Duodenal mucosa (tissue), 2 donors: ENCODE measurements around the gene MAP3K2.

Experiments
- H3K27ac ChIP-seq: one replicate; pipeline ENCODE4 v1.7.0; 2013; ENCODE audit warnings: low read depth, low read length
- H3K27me3 ChIP-seq, 2 donors: one replicate each; pipeline ENCODE4 v1.7.0; 2013; ENCODE audit warnings: low read length in 2 of 2, control low read depth in 1 of 2; ENCODE audit not compliant: insufficient read depth in 2 of 2, control insufficient read depth in 1 of 2
- H3K36me3 ChIP-seq, 2 donors: one replicate each; pipeline ENCODE4 v1.7.0; 2013; ENCODE audit warnings: low read length in 2 of 2, control low read depth in 1 of 2; ENCODE audit not compliant: insufficient read depth in 2 of 2, control insufficient read depth in 1 of 2
- H3K4me1 ChIP-seq, 2 donors: one replicate each; pipeline ENCODE4 v1.7.0; 2013; ENCODE audit warnings: low read length in 2 of 2, control low read depth in 1 of 2; ENCODE audit not compliant: insufficient read depth in 2 of 2, control insufficient read depth in 1 of 2
- H3K4me3 ChIP-seq, 2 donors: one replicate each; pipeline ENCODE4 v1.7.0; 2013; ENCODE audit warnings: low read length in 2 of 2, low read depth in 1 of 2
- H3K9ac ChIP-seq, 2 donors: one replicate each; pipeline ENCODE4 v1.7.0; 2013; ENCODE audit warnings: low read length in 2 of 2, low read depth in 1 of 2
- H3K9me3 ChIP-seq, 2 donors: one replicate each; pipeline ENCODE4 v1.7.0; 2013; ENCODE audit warnings: low read length in 2 of 2, control low read depth in 1 of 2; ENCODE audit not compliant: control insufficient read depth in 1 of 2

MAP3K2 gene

GRCh38 chr2:127351603-127352002, 36.2 kb downstream of the MAP3K2 start:
- no peak overlapping the region for H3K27ac ChIP-seq

GRCh38 chr2:127348426-127349000, 39.3 kb downstream of the MAP3K2 start:
- Histone ChIP-seq H3K36me3 (no peaks in the 10 kb centered on the region), H3K9ac (no peak overlapping the region), H3K4me1 (no peaks in the 10 kb centered on the region), H3K9me3 (no peaks in the 10 kb centered on the region), H3K4me3 (no peak overlapping the region), H3K27ac (no peak overlapping the region), H3K27me3 (no peaks in the 10 kb centered on the region)

More at GRCh38 chr2:127351603-127352002, 36.2 kb downstream of the MAP3K2 start:
- no peaks in the 10 kb centered on the region for H3K36me3 ChIP-seq
- no peak overlapping the region for H3K9ac ChIP-seq
- H3K4me3 ChIP-seq = no peak overlapping the region
- H3K27me3 ChIP-seq = no peaks in the 10 kb centered on the region
- H3K4me1 ChIP-seq = no peaks in the 10 kb centered on the region
- no peaks in the 10 kb centered on the region for H3K9me3 ChIP-seq

GRCh38 chr2:127347734-127348392, 39.9 kb downstream of the MAP3K2 start:
- no peaks in the 10 kb centered on the region for H3K9me3 ChIP-seq
- no peaks in the 10 kb centered on the region for H3K4me1 ChIP-seq
- H3K4me3 ChIP-seq = no peak overlapping the region
- H3K27me3 ChIP-seq = no peaks in the 10 kb centered on the region
- H3K36me3 ChIP-seq = peaks cover 0 to 3% of the 10 kb centered on the region in 2 donors
- H3K9ac ChIP-seq = no peak overlapping the region
- H3K27ac ChIP-seq = no peak overlapping the region

- H3K4me1 ChIP-seq = no peaks in the 10 kb centered on the region
- no peak overlapping the region for H3K9ac ChIP-seq
- H3K27ac ChIP-seq = no peak overlapping the region
- no peak overlapping the region for H3K4me3 ChIP-seq
- no peaks in the 10 kb centered on the region for H3K9me3 ChIP-seq
- no peaks in the 10 kb centered on the region for H3K27me3 ChIP-seq
- H3K36me3 ChIP-seq = peaks cover 8 to 9% of the 10 kb centered on the region in 2 donors
Observed at GRCh38 chr2:127347015-127347414, 40.8 kb downstream of the MAP3K2 start.

- no peaks in the 10 kb centered on the region for H3K4me1 ChIP-seq
- H3K27me3 ChIP-seq = no peaks in the 10 kb centered on the region
- no peaks in the 10 kb centered on the region for H3K9me3 ChIP-seq
- no peak overlapping the region for H3K27ac ChIP-seq
- H3K36me3 ChIP-seq = peaks cover 12 to 18% of the 10 kb centered on the region in 2 donors
- no peak overlapping the region for H3K4me3 ChIP-seq
- H3K9ac ChIP-seq = no peak overlapping the region
Observed at GRCh38 chr2:127343277-127343676, 44.5 kb downstream of the MAP3K2 start.

- H3K9ac ChIP-seq = no peak overlapping the region
- no peaks in the 10 kb centered on the region for H3K4me1 ChIP-seq
- no peaks in the 10 kb centered on the region for H3K9me3 ChIP-seq
- H3K27me3 ChIP-seq = no peaks in the 10 kb centered on the region
- H3K27ac ChIP-seq = no peak overlapping the region
- H3K4me3 ChIP-seq = no peak overlapping the region
- H3K36me3 ChIP-seq = peaks cover 15 to 28% of the 10 kb centered on the region in 2 donors
Observed at GRCh38 chr2:127342101-127342500, 45.7 kb downstream of the MAP3K2 start.

GRCh38 chr2:127332335-127332734, 55.4 kb downstream of the MAP3K2 start:
- no peaks in the 10 kb centered on the region for H3K9me3 ChIP-seq

GRCh38 chr2:127330753-127331152, 57.0 kb downstream of the MAP3K2 start:
- Histone ChIP-seq H3K4me1 (no peaks in the 10 kb centered on the region), H3K36me3 (peaks cover 0 to 31% of the 10 kb centered on the region in 2 donors), H3K4me3 (no peak overlapping the region), H3K27me3 (no peaks in the 10 kb centered on the region), H3K27ac (no peak overlapping the region), H3K9me3 (no peaks in the 10 kb centered on the region), H3K9ac (no peak overlapping the region)

More at GRCh38 chr2:127332335-127332734, 55.4 kb downstream of the MAP3K2 start:
- Histone ChIP-seq H3K4me1 (no peaks in the 10 kb centered on the region), H3K4me3 (no peak overlapping the region), H3K27ac (no peak overlapping the region), H3K9ac (no peak overlapping the region), H3K27me3 (no peaks in the 10 kb centered on the region), H3K36me3 (peaks cover 0 to 36% of the 10 kb centered on the region in 2 donors)

- no peak overlapping the region for H3K27ac ChIP-seq
- H3K4me1 ChIP-seq = no peaks in the 10 kb centered on the region
- H3K36me3 ChIP-seq = peaks cover 11 to 42% of the 10 kb centered on the region in 2 donors
- no peak overlapping the region for H3K4me3 ChIP-seq
- H3K27me3 ChIP-seq = no peaks in the 10 kb centered on the region
- H3K9ac ChIP-seq = no peak overlapping the region
- no peaks in the 10 kb centered on the region for H3K9me3 ChIP-seq
Observed at GRCh38 chr2:127326289-127326945, 61.4 kb downstream of the MAP3K2 start.

- Histone ChIP-seq H3K27ac (no peak overlapping the region), H3K36me3 (peaks cover 19 to 53% of the 10 kb centered on the region in 2 donors), H3K4me3 (no peak overlapping the region), H3K27me3 (no peaks in the 10 kb centered on the region), H3K9ac (no peak overlapping the region), H3K9me3 (no peaks in the 10 kb centered on the region), H3K4me1 (no peaks in the 10 kb centered on the region)
Observed at GRCh38 chr2:127324635-127325034, 63.1 kb downstream of the MAP3K2 start.
